ENCODE measurements around the gene ING2. TPM values are rescaled to one million over a fixed set of nuclear protein-coding genes. Genes with fewer than 3 reads are reported as not detected.

ING2 gene
- polyA plus RNA-seq, 1 donor from 2014 or later, result 27.2 TPM

DNA sequence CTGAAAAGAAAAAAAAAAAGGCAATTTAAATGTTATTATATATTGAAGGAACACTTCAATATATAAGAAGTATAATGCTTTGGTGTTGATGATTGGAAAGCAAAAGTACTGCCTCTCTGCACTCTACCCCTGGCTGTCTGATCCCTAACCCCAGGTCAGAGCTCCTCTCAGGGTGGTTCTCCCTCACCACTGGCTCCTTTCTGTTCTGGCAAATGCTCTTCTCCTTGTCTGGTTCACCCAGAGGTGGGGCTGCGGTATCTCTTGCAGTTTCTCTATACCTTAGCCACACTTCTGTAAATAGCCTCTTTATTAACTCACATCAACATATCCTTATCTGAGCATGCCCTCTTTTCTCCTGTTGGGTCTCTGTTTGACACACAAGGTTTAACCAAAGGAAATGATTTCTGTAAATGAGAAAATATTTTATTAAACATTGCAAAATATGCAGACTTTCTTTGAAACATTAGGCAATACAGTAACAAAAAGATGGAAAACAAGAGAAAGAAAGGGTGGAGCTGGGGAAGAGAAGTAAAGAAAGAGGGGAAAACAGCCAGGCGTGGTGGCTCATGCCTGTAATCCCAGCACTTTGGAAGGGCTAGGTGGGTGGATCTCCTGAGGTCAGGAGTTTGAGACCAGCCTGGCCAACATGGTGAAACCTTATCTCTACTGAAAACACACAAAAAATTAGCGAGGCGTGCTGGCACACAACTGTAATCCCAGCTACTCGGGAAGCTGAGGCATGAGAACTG is 45.7 kb downstream of the ING2 start:
- H3K4me2 ChIP-seq (ENCODE audit: low read length), result no peak overlapping the region
- no peak overlapping the region for H3K4me3 ChIP-seq (ENCODE audit: low read length)
- H3K9ac ChIP-seq (ENCODE audit: low read length), result no peak overlapping the region
- H3F3A ChIP-seq (ENCODE audit: insufficient read depth, low read length, poor library complexity, severe bottlenecking), result no peaks in the 10 kb centered on the region
- no peaks in the 10 kb centered on the region for H3K27me3 ChIP-seq (ENCODE audit: insufficient read depth, low read depth, low read length)
- no peaks in the 10 kb centered on the region for H3K9me2 ChIP-seq (ENCODE audit: insufficient read depth, low read length)
- H3K9me3 ChIP-seq (ENCODE audit: low read length), result no peaks in the 10 kb centered on the region
- no peaks in the 10 kb centered on the region for H3K79me2 ChIP-seq (replicated peaks; ENCODE audit: insufficient read depth, low read length)
- H4K20me1 ChIP-seq (ENCODE audit: insufficient read depth), result no peaks in the 10 kb centered on the region
- H2AFZ ChIP-seq (ENCODE audit: low read depth, low read length), result no peak overlapping the region
- H3K36me3 ChIP-seq (ENCODE audit: insufficient read depth, low read length), result no peaks in the 10 kb centered on the region
- TF ChIP-seq, protein P1, sequence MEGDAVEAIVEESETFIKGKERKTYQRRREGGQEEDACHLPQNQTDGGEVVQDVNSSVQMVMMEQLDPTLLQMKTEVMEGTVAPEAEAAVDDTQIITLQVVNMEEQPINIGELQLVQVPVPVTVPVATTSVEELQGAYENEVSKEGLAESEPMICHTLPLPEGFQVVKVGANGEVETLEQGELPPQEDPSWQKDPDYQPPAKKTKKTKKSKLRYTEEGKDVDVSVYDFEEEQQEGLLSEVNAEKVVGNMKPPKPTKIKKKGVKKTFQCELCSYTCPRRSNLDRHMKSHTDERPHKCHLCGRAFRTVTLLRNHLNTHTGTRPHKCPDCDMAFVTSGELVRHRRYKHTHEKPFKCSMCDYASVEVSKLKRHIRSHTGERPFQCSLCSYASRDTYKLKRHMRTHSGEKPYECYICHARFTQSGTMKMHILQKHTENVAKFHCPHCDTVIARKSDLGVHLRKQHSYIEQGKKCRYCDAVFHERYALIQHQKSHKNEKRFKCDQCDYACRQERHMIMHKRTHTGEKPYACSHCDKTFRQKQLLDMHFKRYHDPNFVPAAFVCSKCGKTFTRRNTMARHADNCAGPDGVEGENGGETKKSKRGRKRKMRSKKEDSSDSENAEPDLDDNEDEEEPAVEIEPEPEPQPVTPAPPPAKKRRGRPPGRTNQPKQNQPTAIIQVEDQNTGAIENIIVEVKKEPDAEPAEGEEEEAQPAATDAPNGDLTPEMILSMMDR (IDR thresholded peaks at IDR 0.05; ENCODE audit: poor library complexity, severe bottlenecking), result no peak
- TF ChIP-seq EZH2 (IDR thresholded peaks at IDR 0.05; ENCODE audit: borderline replicate concordance, insufficient read depth, low read length, poor library complexity, severe bottlenecking) (no peak), RAD21 (conservative IDR thresholded peaks at IDR 0.05) (no peak), MXI1 (conservative IDR thresholded peaks at IDR 0.05; ENCODE audit: poor library complexity, severe bottlenecking) (no peak), EP300 (conservative IDR thresholded peaks at IDR 0.05; ENCODE audit: poor library complexity, severe bottlenecking) (no peak), POLR2AphosphoS5 (IDR thresholded peaks at IDR 0.05) (no peak), TAF1 (IDR thresholded peaks at IDR 0.05; ENCODE audit: low read depth) (no peak), SMC3 (conservative IDR thresholded peaks at IDR 0.05; ENCODE audit: poor library complexity) (no peak)
- TF ChIP-seq, protein P2, sequence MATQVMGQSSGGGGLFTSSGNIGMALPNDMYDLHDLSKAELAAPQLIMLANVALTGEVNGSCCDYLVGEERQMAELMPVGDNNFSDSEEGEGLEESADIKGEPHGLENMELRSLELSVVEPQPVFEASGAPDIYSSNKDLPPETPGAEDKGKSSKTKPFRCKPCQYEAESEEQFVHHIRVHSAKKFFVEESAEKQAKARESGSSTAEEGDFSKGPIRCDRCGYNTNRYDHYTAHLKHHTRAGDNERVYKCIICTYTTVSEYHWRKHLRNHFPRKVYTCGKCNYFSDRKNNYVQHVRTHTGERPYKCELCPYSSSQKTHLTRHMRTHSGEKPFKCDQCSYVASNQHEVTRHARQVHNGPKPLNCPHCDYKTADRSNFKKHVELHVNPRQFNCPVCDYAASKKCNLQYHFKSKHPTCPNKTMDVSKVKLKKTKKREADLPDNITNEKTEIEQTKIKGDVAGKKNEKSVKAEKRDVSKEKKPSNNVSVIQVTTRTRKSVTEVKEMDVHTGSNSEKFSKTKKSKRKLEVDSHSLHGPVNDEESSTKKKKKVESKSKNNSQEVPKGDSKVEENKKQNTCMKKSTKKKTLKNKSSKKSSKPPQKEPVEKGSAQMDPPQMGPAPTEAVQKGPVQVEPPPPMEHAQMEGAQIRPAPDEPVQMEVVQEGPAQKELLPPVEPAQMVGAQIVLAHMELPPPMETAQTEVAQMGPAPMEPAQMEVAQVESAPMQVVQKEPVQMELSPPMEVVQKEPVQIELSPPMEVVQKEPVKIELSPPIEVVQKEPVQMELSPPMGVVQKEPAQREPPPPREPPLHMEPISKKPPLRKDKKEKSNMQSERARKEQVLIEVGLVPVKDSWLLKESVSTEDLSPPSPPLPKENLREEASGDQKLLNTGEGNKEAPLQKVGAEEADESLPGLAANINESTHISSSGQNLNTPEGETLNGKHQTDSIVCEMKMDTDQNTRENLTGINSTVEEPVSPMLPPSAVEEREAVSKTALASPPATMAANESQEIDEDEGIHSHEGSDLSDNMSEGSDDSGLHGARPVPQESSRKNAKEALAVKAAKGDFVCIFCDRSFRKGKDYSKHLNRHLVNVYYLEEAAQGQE (IDR thresholded peaks at IDR 0.05; ENCODE audit: borderline replicate concordance), result no peak
- H3K27ac ChIP-seq (ENCODE audit: low read length), result no peak overlapping the region

DNA sequence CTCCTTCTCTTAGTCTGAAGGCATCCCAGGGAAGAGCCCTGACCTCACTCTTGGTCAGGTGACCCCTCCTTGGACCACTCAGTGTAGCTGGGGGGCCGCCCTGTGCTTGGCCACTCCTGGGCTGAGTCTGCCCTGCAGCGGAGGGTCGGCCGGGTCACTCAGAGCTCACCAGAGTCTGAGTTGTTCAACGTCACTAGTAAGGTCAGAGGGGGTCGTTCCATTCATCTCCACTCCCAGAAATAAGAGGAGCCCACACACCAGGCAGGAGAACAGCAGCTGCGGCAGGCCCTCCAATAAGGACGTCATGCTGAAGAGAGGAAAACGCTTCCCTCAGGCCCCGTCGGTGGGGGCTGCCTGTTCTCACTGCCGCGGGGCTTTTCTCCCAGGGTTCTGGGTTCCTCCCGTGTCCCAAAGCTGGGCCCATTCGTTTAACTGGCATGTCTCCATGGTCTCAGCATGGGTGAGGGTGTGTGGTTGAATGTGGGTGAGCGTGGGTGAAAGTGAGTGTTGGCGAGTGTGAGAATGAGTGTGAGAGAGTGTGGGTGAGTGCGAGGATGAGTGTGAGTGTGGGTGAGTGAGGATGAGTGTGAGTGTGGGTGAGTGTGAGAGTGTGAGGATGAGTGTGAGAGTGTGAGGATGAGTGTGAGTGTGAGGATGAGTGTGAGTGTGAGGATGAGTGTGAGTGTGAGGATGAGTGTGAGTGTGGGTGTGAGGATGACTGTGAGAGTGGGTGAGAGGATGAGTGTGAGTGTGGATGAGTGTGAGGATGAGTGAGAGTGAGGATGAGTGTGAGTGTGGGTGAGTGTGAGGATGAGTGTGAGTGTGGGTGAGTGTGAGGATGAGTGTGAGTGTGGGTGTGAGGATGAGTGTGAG is 47.7 kb downstream of the ING2 start:
- H3K36me3 ChIP-seq (ENCODE audit: insufficient read depth, low read length), result no peaks in the 10 kb centered on the region
- no peaks in the 10 kb centered on the region for H3F3A ChIP-seq (ENCODE audit: insufficient read depth, low read length, poor library complexity, severe bottlenecking)
- H3K79me2 ChIP-seq (replicated peaks; ENCODE audit: insufficient read depth, low read length), result no peaks in the 10 kb centered on the region
- no peaks in the 10 kb centered on the region for H4K20me1 ChIP-seq (ENCODE audit: insufficient read depth)
- no peaks in the 10 kb centered on the region for H3K9me2 ChIP-seq (ENCODE audit: insufficient read depth, low read length)
- H3K4me2 ChIP-seq (ENCODE audit: low read length), result no peak overlapping the region
- H3K9me3 ChIP-seq (ENCODE audit: low read length), result no peaks in the 10 kb centered on the region
- H3K9ac ChIP-seq (ENCODE audit: low read length), result no peak overlapping the region
- H3K27ac ChIP-seq (ENCODE audit: low read length), result no peak overlapping the region
- no peak overlapping the region for H2AFZ ChIP-seq (ENCODE audit: low read depth, low read length)
- H3K27me3 ChIP-seq (ENCODE audit: insufficient read depth, low read depth, low read length), result no peaks in the 10 kb centered on the region
- no peak overlapping the region for H3K4me3 ChIP-seq (ENCODE audit: low read length)
- TF ChIP-seq, protein P2 (IDR thresholded peaks at IDR 0.05; ENCODE audit: borderline replicate concordance), result no peak
- TF ChIP-seq EP300 (conservative IDR thresholded peaks at IDR 0.05; ENCODE audit: poor library complexity, severe bottlenecking), result no peak
- no peak for TF ChIP-seq TAF1 (IDR thresholded peaks at IDR 0.05; ENCODE audit: low read depth)
- TF ChIP-seq POLR2AphosphoS5 (IDR thresholded peaks at IDR 0.05), result no peak
- TF ChIP-seq, protein P1 (IDR thresholded peaks at IDR 0.05; ENCODE audit: poor library complexity, severe bottlenecking), result no peak
- TF ChIP-seq SMC3 (conservative IDR thresholded peaks at IDR 0.05; ENCODE audit: poor library complexity), result no peak
- TF ChIP-seq MXI1 (conservative IDR thresholded peaks at IDR 0.05; ENCODE audit: poor library complexity, severe bottlenecking), result no peak
- no peak for TF ChIP-seq EZH2 (IDR thresholded peaks at IDR 0.05; ENCODE audit: borderline replicate concordance, insufficient read depth, low read length, poor library complexity, severe bottlenecking)
- TF ChIP-seq RAD21 (conservative IDR thresholded peaks at IDR 0.05), result no peak
